K562 (cell line): Measurements from ENCODE around the gene ROBO1. TPM values are rescaled to one million over a fixed set of nuclear protein-coding genes. Genes with fewer than 3 reads are reported as not detected.

Experiments
- CBFA2T3 ChIP-seq: fragments of 450-650 bp; IDR thresholded peaks from 2 replicates; pipeline ENCODE4 v1.6.1; 2017
- CHD7 ChIP-seq: fragments of 200-600 bp; sonication (generic); IDR thresholded peaks from one replicate; pipeline ENCODE4 v1.6.1; 2012; ENCODE audit warnings: mild to moderate bottlenecking, low read depth, low read length, inconsistent platforms
- ELF1 ChIP-seq: fragments of 200-800 bp; sonication (Bioruptor generic); IDR thresholded peaks from 2 replicates; pipeline ENCODE4 v1.6.1; 2016; ENCODE audit warnings: missing genetic modification characterization, missing compliant biosample characterization
- MITF ChIP-seq: IDR thresholded peaks from 2 replicates; pipeline ENCODE4 v1.6.1; 2014; ENCODE audit warnings: antibody characterized with exemption
- MTA1 ChIP-seq: fragments of 450-650 bp; IDR thresholded peaks from 2 replicates; pipeline ENCODE4 v1.6.1; 2017; ENCODE audit warnings: borderline replicate concordance
- NFATC3 ChIP-seq: fragments of 450-650 bp; IDR thresholded peaks from 2 replicates; pipeline ENCODE4 v1.6.1; 2017; ENCODE audit warnings: mild to moderate bottlenecking
- PHB ChIP-seq: fragments of 250-450 bp; sonication (Bioruptor Pico); IDR thresholded peaks from 2 replicates; pipeline ENCODE4 v1.5.0; 2021
- PTBP1 ChIP-seq: fragments of 200-400 bp; formaldehyde crosslinking; IDR thresholded peaks from 2 replicates; pipeline ENCODE4 v1.6.1; 2017; ENCODE audit warnings: low read depth, low read length
- SRF ChIP-seq, 2 experiments: fragments of 250-450, 450-650 bp in 1 of 2; sonication (Bioruptor Pico) in 1 of 2; sonication (generic) in 1 of 2; formaldehyde crosslinking; IDR thresholded peaks; 2 replicates each; pipeline versions ENCODE4 v1.5.0 to v1.5.1; 2020 to 2022; ENCODE audit warnings: mild to moderate bottlenecking in 1 of 2, missing genetic modification reagents in 1 of 2
- ZBTB2 ChIP-seq: fragments of 450-650 bp; IDR thresholded peaks from 2 replicates; pipeline ENCODE4 v1.6.1; 2016; ENCODE audit warnings: antibody characterized with exemption
- ZNF121 ChIP-seq: sonication (generic); formaldehyde crosslinking; conservative IDR thresholded peaks from 2 replicates; pipeline ENCODE4 v1.8.0; 2022; ENCODE audit warnings: missing genetic modification reagents
- ZNF740 ChIP-seq, 3 experiments: fragments of 200-800 bp in 1 of 3; sonication (Bioruptor generic) in 1 of 3; sonication (generic) in 1 of 3; formaldehyde crosslinking in 1 of 3; IDR thresholded peaks; 2 replicates each; pipeline versions ENCODE4 v1.6.1 to v1.8.0; 2016 to 2022; ENCODE audit warnings: mild to moderate bottlenecking in 2 of 3, missing compliant biosample characterization in 2 of 3, missing genetic modification characterization in 2 of 3, missing genetic modification reagents in 1 of 3
- ZNF785 ChIP-seq: fragments of 250-450 bp; sonication (Bioruptor Pico); IDR thresholded peaks from 2 replicates; pipeline ENCODE4 v1.4.0; 2020; ENCODE audit warnings: mild to moderate bottlenecking
- polyA plus RNA-seq, 8 experiments: library from polyadenylated mRNA; depleted of rRNA in 4 of 8; stranded (reverse) in 5 of 8; unstranded in 3 of 8; fragments of >200 nt; fragmentation: Nextera tagmentation in 2 of 8; fragmentation: Illumina TruSeq in 1 of 8; extraction: Ambion mirVana in 2 of 8; extraction: Trizol in 1 of 8; gene quantifications; 2 replicates each; pipeline versions ENCODE4 v1.2.1 to v1.2.3, GENCODE V29; 2011 to 2014; ENCODE audit warnings: inconsistent platforms in 1 of 8, missing spikeins in 1 of 8
- total RNA-seq, 7 experiments: library from RNA; depleted of rRNA in 6 of 7; stranded (reverse); fragments of >200 nt in 6 of 7; fragmentation: Illumina TruSeq in 2 of 7; extraction: Trizol in 2 of 7; gene quantifications; 2 replicates each; pipeline versions ENCODE4 v1.2.1 to v1.2.3, GENCODE V29; 2011 to 2021; ENCODE audit warnings: low replicate concordance in 1 of 7

Gene ROBO1
- total and polyA plus RNA-seq, 9 of the 15 experiments (the other 6 are each of a cell fraction or from before 2014, with no cell fraction given), result 0.01 to 0.53 (median 0.17) TPM; not detected in 5

- TF ChIP-seq CHD7 (no peak), PHB (CRISPR knock-in tag) (no peak), ELF1 (tag) (no peak), ZNF785 (CRISPR knock-in tag) (no peak), ZBTB2 (no peak), MTA1 (no peak), ZNF121 (CRISPR knock-in tag) (no peak), ZNF740 (CRISPR knock-in tag; IDR thresholded peaks at IDR 0.05) (no peak), ZNF740 (tag; IDR thresholded peaks at IDR 0.05) (no peak), PTBP1 (no peak), SRF (CRISPR knock-in tag; IDR thresholded peaks at IDR 0.05) (no peak), MITF (no peak), NFATC3 (no peak), CBFA2T3 (no peak)
Measured at GRCh38 chr3:79761441-79761840, 6.4 kb downstream of the ROBO1 start (continued).
